Stimulated activated CD4-positive, alpha-beta T cell treated with anti-CD3 and anti-CD28 coated beads, Interleukin-12 subunit alpha, Interleukin-12 subunit beta, amount 100 ng/mL, for 24 hours (primary cell): ENCODE measurements around the gene RAD21L1.
"Not testable (repeated sequence)": the region's sequence is repeated elsewhere in the genome, so short reads cannot be mapped to it uniquely, and the experiment has no call there.

Experiments used
- DNase-seq, 2 experiments: peaks; one replicate each; pipeline ENCODE4 v3.0.0-alpha.2; 2020; ENCODE audit warnings: low read depth in 2 of 2

The RAD21L1 gene

DNA sequence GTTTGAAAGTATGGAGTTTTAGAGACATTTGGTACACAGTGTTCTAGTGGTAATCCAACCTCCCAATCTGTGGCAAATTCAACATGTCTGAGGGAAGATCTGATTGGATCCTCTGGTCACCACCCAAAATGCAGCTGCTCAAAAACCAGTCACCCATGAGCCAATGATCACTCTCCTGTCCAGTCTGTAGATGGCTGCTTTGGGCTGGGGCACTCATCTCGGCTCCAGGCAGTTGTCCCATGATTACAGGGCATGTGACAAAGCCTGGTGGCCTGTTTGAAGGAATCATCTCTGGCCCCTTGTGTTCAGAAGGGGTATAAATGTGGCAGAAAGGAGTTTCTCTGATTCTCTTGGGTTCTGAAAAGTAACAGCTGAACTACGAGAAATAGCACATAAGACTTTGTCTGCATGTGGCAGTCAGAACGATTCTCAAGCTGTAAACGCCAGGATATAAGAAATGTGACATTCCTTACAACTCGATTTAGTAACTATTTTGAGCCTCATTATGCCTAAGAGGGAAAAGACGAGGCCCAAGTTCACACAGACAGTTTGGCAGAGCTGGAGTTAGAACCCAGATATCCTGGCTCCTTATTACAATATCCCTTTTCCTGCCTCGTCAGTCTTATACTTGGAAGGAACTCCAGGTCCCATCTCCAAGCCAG is 26.5 kb upstream of the RAD21L1 start:
- DNase-seq: no peak

DNA sequence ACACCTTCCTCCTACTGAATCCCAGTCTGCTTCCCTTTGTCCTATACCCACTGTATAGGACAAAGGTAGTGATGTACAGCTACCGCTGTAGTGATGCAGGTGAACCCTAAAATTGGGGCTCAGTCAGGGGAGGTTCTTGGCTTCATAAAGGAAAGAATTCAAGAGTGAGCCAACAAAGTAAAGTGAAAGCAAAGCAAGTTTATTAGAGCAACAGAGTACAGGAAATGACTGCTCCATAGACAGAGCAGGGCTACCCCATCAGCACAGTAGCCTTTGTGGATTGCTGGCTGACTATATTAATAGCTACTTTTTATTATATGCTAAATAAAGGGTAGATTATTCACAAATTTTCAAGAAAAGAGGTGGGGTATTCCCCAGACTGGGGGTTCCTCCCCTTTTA is 25.9 kb upstream of the RAD21L1 start:
- no peak for DNase-seq

DNA sequence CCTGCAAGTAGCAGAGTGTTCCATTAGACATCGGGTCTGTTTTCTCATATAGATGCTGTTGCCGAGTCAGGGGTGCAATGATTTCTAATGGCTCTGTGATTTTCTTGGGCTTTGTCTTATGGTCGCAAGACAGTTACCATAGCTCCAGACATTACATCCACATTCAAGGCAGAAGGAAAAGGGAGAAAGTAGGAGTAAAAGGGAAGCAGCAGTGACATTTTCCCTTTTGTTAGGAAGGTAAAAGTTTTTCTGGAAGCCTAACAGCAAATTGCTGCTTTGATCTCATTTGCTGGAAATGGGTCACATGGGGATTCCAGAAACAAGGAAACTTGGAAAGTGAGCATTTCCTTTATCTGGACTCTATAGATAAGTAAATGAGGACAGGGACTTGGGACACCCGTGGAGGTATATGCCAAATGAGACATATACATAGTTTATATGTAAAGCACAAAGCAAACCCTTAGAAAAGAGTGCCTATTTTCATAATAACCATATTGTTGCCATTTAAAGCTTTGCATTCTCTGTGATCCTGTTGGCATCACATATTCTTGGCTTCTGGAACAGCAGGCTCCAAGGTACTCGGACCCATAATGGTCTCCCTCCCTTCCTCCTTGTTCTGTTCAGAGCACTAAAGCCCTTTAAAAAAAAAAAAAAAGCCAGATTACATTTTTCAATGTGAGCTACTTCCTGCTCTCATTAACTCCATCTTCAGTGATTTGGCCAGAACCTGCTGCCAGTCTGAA is 22.9 kb upstream of the RAD21L1 start, which contains the start of gene C20orf202:
Gene C20orf202 (plus strand): TSS at position 693 of the 743 bp plus-strand sequence. CDS start 132 bp downstream, outside the sequence.
- DNase-seq: no peak

DNA sequence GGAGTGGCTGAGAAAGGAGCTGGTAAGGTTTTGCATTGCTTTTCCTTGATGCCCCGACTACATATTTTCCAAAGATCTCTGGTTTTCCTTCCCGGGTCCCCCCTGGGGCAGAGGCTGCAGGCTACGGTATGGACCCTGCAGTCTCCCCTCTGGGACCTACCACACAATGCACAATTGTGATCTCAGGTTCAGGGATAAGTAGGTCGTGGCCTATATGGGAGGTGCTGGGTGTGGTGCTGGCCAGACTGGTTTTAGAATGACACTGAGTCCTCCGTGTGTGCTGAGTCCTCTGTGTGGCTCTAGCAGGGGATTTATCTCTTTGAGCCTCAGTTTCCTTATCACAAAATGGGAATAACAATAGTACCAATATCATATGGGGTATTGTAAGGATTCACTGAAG is 22.2 kb upstream of the RAD21L1 start:
- no peak for DNase-seq

DNA sequence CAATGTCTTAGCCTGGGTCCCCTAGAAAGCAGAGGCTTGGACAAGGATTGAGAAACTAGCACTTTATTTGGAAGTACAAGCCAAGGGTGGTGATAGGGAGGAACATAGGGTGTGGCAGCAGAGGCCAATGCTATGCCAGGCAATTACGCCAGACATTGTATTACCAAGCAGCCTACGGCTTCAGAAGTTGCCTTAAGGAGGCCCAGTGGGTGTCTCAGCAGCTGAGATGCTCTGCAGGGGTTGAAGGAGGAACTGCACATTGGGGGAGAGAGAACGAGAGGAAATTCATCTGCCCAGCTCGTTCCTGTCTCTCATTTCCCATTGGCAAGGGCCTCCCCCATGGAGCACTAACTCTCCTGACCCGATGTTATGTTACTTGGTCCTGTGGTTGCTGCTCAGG is 21.7 kb upstream of the RAD21L1 start:
- no peak for DNase-seq

DNA sequence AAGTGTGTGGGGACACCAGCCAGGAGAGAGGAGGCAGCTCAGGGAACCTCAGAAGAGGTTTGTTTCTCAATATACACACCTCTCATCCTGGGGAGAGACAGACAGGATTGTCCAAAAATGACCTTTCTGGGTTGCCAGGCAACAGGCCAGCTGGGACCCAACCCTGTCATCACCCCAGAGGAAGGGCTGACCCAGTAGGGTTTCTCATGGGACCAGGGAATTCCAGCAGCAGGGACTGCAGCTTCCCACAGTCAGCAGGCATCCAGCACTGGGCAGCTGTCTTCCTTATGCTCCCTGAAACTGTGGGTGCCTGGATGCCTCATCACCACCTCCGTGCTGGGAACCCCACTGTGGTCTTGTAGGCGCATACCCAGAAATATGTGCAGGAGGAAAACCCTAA is 21.3 kb upstream of the RAD21L1 start:
- DNase-seq: no peak

DNA sequence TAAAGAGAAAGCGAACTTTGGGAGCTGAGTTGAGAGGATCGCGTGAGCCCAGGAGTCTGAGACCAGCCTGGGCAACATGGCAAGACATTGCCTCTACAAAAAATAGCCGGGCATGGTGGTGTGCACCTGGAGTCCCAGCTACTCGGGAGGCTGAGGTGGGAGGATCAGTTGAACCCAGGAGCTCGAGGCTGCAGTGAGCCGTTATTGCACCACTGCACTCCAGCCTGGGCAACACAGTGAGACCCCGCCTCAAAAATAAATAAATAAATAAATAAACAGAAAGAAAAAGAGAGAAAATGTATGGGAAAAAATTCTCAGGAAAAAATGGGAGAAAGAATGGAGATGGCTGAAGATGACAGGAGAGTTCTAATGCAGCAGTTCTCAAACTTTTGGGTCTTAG is 20.0 kb upstream of the RAD21L1 start:
- no peak for DNase-seq

DNA sequence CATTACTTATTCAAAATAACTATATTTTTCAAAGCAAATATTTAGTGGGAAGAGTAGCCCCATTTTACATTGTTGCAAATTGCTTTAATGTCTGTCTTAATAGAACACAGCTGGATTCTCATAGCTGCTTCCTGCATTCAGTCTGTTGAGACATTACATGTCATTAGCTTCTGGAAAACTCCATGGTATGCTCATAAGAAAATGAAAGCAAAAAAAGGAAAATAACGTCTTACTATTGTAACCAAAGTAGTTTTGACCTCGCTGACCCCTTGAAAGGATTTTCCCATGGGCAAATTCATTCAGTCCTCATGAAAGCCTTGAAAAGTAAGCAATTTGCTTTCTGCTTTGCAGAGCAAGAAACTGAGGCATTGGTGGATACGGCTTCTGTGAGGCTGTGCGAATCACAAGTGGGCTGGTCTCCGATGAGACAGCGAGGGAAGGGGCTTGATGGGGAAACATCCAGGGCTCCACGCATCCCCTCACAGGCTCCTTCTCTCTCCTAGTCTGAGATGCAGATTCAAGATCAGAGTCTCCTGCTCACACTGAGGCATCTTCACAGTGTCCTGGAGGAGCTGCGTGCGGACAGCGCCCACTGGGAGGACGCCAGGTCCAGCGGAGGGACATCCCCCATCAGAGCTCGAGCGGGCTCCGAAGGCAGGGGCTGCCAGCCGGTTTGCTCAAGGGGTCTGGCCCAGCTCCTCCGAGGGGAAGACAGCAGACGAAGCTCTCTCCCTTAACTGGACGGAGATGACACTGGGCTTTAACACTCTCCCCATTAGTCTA is 19.3 kb upstream of the RAD21L1 start:
- DNase-seq: no peak

DNA sequence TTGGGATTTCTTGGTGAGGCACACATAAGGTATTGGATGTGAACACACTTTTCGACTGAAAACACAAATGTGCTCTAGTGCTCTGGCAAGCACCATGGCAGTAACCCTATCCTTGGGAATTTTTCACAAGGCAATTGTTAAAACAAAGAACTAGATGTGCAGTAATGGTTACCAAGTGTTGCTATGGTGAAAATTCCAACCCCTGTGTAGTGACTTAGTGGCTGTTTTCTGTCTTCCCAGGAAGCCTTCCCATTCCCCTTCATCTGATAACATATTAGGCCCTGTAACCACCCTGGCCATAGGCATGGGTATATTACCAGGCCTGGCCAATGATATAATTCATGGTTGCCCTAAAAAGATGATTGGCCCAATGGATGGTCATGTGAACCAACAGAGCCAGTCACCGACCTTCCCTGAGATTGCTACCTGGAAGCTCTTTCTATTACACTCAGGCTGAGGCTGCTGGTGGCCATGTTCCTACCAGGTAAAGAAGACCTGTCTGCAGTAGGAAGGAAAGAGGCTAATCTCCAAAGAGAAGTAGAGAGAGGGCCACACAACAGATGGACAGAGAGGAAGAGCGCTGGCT is 18.5 kb upstream of the RAD21L1 start:
- no peak for DNase-seq

DNA sequence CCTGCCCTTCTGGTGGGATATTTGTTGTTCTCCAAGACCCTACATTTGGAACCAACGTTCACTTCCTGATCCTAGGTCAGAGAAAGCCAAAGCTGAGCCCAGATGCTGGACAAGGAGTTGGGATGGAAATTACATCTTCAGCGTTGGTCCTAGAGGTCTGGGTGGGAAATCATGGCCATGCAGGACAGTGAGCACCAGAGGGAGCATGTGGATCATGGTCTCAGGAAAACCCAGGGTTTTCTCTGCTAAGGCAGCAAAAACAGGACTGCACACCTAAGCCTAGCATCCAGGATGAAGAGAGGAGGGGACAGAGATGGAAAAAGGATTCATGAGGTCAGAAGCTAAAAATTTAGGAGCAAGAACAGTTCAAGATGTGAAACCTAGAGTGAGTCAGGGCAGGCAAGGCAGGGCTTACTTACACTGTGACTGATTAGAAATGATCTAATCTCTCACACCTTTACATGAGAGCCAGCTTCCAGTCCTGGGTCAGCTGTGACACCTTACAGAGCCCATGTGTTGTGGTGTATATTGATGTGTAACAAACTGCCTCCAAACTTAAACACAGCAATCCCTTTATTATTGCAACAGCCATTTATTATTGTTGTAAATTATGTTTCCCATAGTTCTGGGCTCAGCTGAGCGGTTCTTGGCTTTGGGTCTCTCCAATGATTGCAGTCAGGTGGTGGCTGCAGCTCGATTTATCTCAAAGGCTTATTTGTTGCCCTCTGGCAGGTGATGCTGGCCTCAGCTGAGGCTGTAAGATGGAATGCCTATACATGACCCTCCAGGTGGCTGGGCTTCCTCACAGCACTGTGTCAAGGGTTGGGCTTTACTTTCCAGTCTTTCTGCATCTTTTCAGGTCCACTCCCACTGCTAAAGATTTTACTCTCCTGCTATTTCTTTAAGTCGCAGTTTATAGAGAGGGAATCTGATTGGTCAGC is 16.1 kb upstream of the RAD21L1 start:
- no peak for DNase-seq

DNA sequence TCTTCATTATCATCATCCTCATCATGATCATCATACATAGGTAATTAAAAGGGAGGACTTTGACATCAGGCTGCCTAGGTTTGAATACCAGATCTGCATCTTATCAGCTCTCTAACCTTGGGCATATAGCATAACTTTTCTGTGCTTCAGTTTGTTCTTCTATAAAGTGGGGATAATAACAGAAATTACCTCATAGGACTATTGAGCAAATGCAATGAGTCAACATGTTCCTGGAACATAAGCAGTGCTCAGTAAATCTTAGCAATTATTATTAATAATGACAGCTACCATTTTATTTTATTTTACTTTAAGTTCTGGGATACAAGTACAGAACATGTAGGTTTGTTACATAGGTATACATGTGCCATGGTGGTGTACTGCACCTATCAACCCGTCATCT is 15.3 kb upstream of the RAD21L1 start:
- DNase-seq: no peak

DNA sequence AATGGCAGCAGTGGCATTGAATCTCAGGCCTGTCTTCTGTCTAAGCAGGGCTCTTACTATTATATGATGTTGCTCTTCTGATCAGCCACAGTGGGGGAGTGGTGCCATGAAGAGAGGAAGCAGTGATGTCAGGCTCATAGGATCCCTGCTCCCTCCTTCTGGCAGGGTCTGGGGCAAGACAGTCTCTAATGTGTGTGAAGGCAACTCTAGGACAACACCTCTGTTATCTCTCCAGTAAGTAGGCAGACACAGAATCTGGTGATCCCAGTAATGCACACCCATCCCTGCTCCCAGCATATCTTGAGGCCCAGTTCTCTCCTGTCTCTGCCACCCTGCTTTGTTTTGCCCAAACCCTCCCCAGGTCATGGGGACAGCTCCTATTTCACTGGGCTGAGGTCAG is 13.8 kb upstream of the RAD21L1 start:
- DNase-seq: no peak

DNA sequence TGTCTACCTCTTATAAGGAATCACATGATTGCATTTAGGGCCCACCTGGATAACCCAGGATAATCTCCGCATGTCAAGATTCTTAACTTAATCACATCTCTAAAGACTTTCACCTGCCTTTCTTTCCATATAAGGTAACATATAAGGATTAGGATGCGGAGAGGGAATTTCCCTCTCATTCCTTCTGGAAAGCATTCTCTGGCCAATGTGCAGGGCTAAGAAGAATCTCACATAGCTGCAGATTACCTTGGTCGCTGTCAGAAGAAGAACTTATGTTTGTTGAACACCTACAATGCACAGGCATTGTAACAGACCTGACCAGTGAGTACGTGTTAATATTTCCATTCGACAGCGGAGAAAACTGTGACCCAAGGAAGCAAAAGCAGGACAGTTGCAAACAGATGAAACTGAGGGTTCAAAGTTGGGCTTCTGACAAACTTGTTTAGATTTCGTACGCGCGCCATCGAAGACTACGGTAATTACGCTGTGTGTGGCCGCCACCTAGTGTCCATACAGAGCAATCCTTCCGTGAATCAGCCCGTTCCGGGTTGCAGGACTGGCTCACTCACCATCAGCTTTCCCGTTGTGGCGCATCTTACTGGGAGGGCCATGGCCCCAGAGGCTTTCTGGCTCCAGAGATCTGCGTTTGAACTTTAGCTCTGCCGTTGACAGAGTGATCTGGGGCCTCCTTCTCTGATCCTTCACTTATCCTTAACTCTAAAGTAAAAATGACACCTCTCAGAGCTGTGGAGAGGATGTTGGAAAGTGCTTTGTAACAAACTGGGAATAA is 13.0 kb upstream of the RAD21L1 start:
- peak; percentile 48 to 54 for DNase-seq

DNA sequence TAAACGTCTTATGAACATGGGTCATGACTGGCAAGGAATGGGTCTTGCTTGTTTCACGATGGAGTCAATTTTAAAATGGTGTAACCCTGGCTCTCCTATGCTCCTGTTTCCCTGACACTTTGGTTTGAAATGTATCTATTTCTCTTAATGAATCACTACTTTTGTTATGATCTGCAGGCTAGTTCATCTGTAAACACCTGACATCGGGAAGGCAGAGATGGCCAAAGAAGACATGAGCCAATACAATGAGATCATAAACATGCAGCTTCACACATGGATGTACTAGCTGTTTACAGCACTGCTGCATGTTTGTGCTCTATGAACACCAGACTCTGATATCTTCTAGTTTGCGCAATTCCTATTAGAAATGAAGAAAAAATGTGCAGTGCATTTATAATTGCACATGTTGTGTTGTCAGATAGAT is 11.0 kb upstream of the RAD21L1 start:
- no peak for DNase-seq

DNA sequence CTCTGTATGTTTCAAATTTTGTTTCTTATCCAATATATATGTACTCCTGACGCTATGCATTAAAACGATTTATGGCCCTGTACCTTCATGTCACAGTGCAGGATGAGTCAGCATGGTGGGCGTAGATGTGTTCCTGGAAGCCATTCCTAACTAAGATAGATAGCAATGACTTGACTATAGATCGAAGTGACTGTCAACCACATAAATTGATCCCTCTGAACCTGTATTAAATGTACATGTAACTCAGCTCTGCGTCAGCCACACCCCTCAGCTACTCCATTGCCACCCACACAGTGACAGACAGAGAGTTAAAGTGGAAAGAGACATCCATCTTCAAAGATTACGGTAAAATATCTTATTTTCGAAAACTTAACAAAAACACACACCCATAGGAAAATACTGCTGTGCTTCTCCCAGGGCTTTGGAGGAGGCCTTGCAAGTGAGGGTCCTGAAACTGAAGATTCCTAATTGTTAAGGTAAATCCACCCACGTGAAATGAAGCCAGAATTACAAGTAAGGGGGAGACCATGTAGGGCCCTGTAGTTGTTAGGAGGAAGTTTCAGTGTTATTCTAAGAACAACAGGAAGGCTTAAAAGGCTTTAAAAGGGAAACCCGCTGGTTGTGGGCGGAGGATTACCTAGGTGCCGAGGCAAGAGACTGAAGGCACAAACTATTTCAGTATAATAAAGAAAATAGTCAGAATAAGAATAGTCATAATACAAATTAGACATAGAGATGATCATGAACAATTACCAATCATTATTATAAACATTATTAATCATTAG is 10.3 kb upstream of the RAD21L1 start:
- DNase-seq: peak; percentile 32 to 53

DNA sequence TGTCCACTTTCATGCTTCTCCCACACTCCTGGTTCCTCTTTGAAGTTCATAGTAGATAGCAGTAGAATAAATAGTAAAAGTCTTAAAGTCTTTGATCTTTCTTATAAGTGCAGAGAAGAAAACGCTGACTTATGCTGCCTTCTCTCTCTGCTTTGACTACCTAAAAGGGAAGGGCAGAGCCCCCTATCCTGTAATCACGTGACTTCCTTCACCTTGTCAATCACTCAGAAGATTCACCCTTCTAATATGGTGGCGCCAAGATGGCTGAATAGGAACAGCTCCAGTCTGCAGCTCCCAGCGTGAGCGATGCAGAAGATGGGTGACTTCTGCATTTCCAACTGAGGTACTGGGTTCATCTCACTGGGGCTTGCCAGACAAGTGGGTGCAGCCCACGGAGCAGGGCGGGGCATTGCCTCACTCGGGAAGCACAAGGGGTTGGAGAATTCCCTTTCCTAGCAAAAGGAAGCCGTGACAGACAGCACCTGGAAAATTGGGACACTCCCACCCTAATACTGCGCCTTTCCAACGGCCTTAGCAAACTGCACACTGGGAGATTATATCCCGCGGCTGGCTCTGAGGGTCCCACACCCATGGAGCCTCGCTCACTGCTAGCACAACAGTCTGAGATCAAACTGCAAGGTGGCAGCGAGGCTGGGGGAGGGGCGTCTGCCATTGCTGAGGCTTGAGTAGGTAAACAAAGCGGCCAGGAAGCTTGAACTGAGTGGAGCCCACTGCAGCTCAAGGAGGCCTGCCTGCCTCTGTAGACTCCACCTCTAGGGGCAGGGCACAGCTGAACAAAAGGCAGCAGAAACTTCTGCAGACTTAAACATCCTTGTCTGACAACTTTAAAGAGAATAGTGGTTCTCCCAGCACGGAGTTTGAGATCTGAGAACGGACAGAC is 9.1 kb upstream of the RAD21L1 start:
- DNase-seq: not testable (repeated sequence)

DNA sequence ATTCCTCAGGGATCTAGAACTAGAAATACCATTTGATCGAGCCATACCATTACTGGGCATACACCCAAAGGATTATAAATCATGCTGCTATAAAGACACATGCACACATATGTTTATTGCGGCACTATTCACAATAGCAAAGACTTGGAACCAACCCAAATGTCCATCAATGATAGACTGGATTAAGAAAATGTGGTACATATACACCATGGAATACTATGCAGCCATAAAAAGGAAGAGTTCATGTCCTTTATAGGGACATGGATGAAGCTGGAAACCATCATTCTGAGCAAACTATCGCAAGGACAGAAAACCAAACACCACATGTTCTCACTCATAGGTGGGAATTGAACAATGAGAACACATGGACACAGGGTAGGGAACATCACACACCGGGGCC is 3.1 kb upstream of the RAD21L1 start:
- not testable (repeated sequence) for DNase-seq

DNA sequence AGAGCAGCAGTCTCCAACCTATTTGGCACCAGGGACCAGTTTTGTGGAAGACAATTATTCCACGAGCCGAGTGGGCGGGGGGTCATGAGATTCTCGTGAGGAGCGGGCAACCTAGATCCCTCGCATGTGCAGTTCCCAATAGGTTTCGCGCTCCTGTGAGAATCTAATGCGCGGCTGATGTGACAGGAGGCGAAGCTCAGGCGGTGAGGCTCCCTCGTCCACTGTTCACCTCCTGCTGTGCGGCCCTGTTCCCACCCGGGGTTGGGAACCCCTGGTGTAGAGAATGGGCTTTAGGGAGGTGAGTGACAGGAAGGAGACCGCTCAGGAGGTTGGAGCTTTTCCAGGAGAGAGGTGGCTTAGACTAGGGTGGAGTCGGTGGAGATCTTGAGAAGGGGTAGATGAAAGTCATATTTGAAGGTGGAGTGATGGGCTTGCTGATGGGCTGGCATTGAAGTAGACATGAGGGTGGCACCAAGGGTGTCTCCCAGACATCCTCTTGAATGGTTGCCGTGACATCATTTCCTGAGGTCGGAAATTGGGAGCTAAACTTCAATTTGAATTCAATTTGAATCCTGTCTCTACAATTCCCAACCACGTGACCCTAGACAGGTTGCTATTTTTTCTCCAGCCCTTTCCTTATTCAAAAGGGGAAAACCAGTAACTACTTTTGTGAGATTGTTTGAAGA is 1.5 kb upstream of the RAD21L1 start:
- DNase-seq: no peak
